ENCODE data around the gene RAB11FIP3.

- TF ChIP-seq POLR2A (IDR thresholded peaks at IDR 0.05; ENCODE audit: low read length) (no peak), CTCF (IDR thresholded peaks at IDR 0.05) (no peak), JUN (IDR thresholded peaks at IDR 0.05) (no peak), REST (IDR thresholded peaks at IDR 0.05) (no peak)
These were observed 31.5 kb downstream of the RAB11FIP3 start for GRCh38 chr16:456891-457483.

All from A549 (cell line).